HFF-Myc (cell line): ENCODE measurements around the gene RPL28.

Experiments
- DNase-seq: peaks from one replicate; pipeline ENCODE4 v3.0.0-alpha.2; 2011; ENCODE audit warnings: low read depth; ENCODE audit errors: extremely low read depth
- H3K4me3 ChIP-seq: replicated peaks from 2 replicates; pipeline ENCODE4 v1.5.1; 2011; ENCODE audit warnings: low read depth, mild to moderate bottlenecking, control low read depth, low read length
- CTCF ChIP-seq: IDR thresholded peaks from 2 replicates; pipeline ENCODE4 v1.5.1; 2012; ENCODE audit warnings: mild to moderate bottlenecking, low read depth, low read length, control low read depth; ENCODE audit errors: missing control alignments

The RPL28 gene

GRCh38 chr19:55362174-55362989 lies 23.4 kb upstream of the RPL28 start:
- no peak overlapping the region for H3K4me3 ChIP-seq
- TF ChIP-seq CTCF = no peak
- DNase-seq = no peak

GRCh38 chr19:55362990-55363716 lies 22.6 kb upstream of the RPL28 start, which contains the start of gene GARIN5B:
GARIN5B (minus strand) TSS chr19:55363260; CDS start chr19:55363066, 194 bp downstream.
- H3K4me3 ChIP-seq = no peak within 1 kb of the TSS
- DNase-seq = no peak
- no peak for TF ChIP-seq CTCF

GRCh38 chr19:55365245-55365644 lies 20.5 kb upstream of the RPL28 start:
- no peak for TF ChIP-seq CTCF
- no peak for DNase-seq
- H3K4me3 ChIP-seq = no peak overlapping the region

GRCh38 chr19:55365964-55366363 lies 19.8 kb upstream of the RPL28 start:
- no peak for TF ChIP-seq CTCF
- DNase-seq = no peak

GRCh38 chr19:55366790-55367189 lies 18.9 kb upstream of the RPL28 start:
- no peak for TF ChIP-seq CTCF
- no peak overlapping the region for H3K4me3 ChIP-seq

More at GRCh38 chr19:55365964-55366363, 19.8 kb upstream of the RPL28 start:
- no peak overlapping the region for H3K4me3 ChIP-seq

GRCh38 chr19:55368106-55368505 lies 17.6 kb upstream of the RPL28 start:
- no peak overlapping the region for H3K4me3 ChIP-seq
- TF ChIP-seq CTCF = no peak
- DNase-seq = no peak

More at GRCh38 chr19:55366790-55367189, 18.9 kb upstream of the RPL28 start:
- DNase-seq = no peak
